ENCODE measurements around the gene STON1.

DNA sequence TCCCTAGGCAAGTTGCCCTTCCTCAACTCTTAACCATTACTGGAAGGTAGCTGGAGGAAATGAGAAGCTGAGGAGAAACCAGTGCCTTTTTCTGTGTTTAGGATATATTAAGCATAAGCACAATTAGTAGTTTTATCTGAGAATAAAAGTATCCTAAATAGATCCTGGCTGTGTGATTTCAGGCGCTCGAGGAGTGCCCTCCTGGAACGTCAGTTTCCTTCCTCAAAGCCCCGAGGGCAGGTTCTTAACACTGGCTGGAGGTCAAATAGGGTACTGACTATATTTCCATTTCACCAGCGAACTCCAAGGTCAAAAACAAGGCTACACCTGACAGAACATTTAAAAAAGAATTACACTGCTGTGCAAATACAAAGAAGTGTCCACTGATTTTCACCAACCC lies 1.5 kb upstream of the STON1 start:
- TF ChIP-seq, protein P1, sequence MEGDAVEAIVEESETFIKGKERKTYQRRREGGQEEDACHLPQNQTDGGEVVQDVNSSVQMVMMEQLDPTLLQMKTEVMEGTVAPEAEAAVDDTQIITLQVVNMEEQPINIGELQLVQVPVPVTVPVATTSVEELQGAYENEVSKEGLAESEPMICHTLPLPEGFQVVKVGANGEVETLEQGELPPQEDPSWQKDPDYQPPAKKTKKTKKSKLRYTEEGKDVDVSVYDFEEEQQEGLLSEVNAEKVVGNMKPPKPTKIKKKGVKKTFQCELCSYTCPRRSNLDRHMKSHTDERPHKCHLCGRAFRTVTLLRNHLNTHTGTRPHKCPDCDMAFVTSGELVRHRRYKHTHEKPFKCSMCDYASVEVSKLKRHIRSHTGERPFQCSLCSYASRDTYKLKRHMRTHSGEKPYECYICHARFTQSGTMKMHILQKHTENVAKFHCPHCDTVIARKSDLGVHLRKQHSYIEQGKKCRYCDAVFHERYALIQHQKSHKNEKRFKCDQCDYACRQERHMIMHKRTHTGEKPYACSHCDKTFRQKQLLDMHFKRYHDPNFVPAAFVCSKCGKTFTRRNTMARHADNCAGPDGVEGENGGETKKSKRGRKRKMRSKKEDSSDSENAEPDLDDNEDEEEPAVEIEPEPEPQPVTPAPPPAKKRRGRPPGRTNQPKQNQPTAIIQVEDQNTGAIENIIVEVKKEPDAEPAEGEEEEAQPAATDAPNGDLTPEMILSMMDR (IDR thresholded peaks at IDR 0.05) = no peak
- TF ChIP-seq POLR2A (IDR thresholded peaks at IDR 0.05) = no peak

All from prostate gland (tissue), 2 donors.